A673 (cell line): Measurements from ENCODE around the gene DENND6A.
"Not testable (repeated sequence)": the region's sequence is repeated elsewhere in the genome, so short reads cannot be mapped to it uniquely, and the experiment has no call there.

Experiments used
- CTCF ChIP-seq: fragments of 300-800, 200-600 bp; sonication (generic); conservative IDR thresholded peaks from 2 replicates; pipeline ENCODE4 v1.5.1; 2017; ENCODE audit warnings: low read depth, mild to moderate bottlenecking, antibody characterized with exemption, low read length, moderate library complexity, mixed read lengths
- EZH2 ChIP-seq: fragments of 200-600 bp; sonication (generic); IDR thresholded peaks from 2 replicates; pipeline ENCODE4 v1.6.1; 2017; ENCODE audit warnings: borderline replicate concordance, low read depth, mild to moderate bottlenecking, mixed read lengths, antibody characterized with exemption, low read length; ENCODE audit not compliant: poor library complexity, severe bottlenecking

GRCh38 chr3:57611870-57612269, 81.0 kb downstream of the DENND6A start:
- TF ChIP-seq CTCF, EZH2: not testable (repeated sequence)
